GM18858 (cell line): ENCODE results near the gene PACS2.

Experiments
- ATAC-seq: cut with Tn5 transposase; IDR thresholded peaks from one replicate; pipeline ENCODE4 v1.9.1; 2021; ENCODE audit not compliant: unreplicated experiment

The PACS2 gene

DNA sequence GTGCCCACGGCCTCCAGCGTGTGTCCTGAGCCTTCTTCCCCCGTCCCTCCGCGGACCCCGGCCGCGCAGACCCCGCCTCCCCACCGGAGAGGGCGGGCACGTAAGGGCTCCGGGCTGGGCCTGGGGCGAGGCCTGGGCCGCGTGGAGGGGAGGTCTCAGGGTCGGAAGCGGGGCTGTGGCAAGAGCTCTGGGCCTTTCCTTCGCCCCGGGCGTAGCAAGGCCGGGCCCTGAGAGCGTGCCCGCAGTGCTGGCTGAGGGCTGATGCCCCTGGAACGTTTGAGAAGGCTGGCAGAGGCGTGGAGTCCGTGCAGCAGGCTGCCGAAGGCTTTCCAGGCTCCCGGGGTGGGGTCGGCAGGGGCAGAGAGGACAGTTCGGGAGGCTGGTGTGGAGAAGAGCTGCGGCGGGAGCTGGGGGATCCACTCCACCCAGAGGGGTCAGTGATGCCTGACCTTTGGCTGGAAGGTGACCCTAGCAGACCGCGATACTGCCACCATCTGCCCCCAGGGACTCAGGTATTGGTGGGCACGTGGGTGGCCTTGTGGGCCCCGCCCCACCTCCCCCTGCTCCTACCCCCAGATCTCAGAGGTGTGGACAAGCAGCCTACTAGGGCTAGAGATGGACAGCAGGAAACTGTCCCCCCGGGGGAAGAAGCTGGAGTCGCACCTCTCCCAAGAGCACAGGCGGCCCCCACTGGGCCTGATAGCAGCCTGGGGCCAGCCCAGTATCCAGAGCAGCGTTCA lies 84.3 kb downstream of the PACS2 start:
- no peak for ATAC-seq

DNA sequence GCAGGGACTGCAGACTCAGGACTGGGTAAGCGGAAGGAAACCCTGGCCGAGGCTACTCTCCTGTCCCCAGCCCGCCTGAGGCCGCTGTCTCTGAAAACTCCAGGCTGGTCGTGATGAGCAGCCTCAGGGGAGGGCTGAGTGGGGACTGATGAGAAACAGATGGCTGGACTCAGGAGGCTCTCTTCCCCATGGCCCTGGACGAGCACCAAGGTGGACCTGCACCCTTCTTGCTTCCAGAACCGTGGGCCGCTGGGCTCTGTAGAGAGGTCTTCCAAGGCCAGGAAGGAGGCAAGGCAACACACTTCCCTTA lies 84.9 kb downstream of the PACS2 start:
- no peak for ATAC-seq

DNA sequence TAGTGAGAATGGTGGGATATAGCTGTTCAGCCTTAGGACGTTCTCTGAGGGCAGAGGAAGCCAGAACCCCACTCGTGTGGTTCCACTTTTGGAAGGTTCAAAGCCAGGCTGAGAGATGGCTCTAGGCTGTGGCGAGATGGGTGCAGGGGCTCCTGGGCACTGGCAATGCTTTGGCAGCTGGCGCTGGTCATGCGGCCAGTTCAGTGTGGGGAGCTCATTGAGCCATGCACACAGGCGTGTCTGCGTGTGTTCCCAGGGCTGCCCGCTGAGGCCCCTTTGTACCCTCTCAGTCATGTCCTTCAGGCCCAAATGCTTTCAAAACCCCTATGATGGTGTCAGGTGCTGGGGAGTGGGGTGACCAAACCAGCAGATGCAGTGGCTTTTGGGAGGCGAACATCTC lies 85.5 kb downstream of the PACS2 start:
- no peak for ATAC-seq

DNA sequence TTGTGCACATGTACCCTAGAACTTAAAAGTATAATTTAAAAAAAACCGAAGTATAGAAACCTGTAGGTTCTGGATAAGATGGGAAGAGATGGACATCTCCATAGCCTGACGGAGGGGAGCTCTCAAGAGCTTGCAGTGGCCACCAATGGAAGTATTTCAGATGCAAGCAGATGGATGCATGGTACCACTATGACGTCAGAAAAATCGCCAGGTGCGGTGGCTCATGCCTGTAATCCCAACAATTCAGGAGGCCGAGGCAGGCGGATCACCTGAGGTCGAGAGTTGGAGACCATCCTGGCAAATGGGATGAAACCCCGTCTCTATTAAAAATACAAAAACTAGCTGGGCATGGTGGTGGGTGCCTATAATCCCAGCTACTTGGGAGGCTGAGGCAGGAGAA lies 87.2 kb downstream of the PACS2 start:
- no peak for ATAC-seq

DNA sequence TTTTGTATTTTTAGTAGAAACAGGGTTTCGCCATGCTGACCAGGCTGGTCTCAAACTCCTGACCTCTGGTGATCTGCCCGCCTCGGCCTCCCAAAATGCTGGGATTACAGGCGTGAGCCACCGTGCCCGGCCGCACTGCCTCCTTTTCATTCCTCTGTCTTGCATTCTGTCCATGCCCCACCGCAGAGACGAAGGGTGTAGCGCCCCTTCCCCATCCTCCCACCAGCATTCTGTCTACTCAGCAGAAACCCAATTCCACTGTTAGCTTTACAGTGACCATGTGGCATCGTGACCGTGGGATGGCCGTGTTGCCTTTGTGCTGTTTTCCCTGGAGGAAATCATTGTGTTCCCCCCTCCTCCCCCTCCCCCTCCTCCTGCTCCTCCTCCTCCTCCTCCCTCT lies 94.0 kb downstream of the PACS2 start:
- ATAC-seq: no peak

DNA sequence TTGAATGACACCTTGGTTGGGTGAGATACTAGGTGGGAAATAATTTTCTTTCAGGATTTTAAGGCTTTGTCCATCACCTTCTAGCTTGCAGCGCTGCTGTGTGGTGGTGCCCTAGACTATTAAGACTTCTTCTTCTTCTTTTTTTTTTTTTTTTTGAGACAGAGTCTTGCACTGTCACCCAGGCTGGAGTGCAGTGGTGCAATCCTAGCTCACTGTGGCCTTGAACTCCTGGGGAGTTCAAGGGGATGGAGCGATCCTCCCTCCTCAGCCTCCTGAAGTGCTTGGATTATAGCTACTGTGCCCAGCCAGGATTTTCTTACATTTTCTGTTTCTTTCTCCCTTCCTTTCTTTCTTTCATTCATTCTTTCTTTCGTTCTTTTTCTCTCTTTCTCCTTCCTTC lies 94.8 kb downstream of the PACS2 start:
- no peak for ATAC-seq

DNA sequence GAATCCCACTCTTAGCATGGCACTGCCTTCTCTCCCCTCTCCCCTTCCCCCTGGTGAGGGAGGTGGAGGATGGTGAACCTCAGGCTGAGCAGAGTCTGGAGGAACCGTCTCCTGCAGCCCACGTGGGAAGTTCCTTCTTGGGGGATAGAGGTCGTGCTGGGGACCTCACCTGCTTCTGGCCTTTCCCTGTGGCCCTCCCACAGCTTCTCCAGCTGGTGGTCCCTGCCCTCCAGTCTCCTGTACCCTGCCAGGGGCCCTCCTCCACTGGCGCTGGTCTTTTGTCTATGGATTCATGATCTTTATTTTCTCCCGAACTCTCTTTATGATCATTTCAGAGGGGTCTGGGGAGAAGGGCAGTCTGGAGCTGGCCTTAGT lies 96.1 kb downstream of the PACS2 start:
- no peak for ATAC-seq

DNA sequence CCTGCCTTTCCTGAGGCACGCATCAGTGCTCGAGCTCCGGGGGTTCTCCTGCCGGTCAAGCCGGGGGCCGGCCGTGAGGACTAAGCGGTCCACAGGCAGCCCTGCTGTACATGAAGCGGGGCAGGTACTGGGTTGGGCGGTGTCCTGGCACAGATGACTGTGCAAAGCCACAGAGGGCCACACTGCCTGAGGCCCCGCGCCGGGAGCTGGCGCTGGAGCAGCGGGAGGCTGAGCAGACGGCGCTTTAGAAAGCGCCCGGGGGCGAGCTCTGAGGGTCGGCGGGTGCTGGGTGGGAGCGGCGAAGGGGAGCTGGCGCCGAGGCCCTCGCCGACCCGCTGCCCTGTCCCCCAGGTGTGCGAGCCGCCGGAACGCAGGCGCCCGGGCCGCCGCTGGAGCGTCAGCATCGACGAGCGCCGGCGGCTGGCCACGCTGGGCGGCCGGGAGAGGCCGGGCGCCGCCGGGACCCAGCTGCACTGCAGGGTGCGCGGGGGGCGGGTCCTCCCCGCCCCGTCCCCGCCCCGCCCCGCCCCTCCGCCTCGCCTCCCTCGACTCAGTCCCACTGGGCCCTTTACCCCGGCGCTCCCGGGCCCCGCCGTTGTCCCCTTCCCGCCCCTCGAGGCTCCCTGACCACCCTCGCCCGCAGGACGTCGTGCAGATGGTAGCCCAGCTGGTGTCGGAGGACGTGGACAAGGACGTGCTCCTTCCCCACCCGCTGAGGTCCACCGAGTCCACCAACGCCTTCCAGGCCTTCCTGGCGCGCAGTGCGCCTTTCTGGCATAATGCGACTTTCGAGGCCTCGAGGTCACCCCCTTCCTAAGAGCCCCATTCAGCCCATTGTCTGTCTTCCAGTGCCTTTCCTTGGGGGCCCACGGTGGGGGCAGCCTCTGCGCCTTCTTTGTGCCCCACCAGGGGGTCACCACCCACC lies 96.7 kb downstream of the PACS2 start:
- ATAC-seq: no peak

DNA sequence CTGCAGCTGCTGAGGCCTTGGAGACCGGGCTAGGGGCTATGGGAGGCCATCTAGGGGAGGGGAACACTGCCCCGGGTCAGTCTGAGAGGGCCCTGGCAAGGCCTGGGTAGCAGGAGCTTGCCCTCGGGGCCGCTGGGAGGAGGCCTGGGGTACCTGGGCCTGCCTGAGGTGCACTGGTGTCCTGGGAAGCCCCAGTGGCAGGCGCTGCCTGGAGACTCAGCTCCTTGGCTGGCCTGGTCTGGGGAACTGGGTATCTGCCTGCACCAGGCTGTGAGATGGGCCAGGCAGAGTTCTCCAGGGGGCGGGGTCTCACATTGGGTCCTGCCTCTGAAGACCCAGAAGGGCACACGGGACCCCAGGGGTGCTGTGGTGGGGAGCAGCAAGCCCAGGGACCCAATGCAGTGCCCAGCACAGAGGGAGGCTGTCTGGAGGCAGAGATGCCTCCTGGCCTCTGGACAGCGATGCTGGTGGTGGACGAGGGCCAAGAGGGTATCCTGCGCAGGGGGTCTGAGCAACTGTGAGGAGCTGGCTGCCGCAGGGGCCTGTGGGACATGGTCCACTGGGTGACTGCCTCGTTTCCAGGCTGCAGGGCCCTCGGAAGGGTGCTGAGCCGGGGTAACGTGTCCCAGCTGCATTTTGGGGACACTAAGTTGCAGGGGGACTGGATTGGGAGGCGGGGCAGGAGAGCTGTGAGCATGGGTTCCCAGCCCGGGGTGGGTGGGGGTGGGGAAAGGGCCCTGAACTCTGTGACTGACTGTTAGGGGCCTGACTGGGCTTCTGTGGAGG lies 97.6 kb downstream of the PACS2 start:
- no peak for ATAC-seq

DNA sequence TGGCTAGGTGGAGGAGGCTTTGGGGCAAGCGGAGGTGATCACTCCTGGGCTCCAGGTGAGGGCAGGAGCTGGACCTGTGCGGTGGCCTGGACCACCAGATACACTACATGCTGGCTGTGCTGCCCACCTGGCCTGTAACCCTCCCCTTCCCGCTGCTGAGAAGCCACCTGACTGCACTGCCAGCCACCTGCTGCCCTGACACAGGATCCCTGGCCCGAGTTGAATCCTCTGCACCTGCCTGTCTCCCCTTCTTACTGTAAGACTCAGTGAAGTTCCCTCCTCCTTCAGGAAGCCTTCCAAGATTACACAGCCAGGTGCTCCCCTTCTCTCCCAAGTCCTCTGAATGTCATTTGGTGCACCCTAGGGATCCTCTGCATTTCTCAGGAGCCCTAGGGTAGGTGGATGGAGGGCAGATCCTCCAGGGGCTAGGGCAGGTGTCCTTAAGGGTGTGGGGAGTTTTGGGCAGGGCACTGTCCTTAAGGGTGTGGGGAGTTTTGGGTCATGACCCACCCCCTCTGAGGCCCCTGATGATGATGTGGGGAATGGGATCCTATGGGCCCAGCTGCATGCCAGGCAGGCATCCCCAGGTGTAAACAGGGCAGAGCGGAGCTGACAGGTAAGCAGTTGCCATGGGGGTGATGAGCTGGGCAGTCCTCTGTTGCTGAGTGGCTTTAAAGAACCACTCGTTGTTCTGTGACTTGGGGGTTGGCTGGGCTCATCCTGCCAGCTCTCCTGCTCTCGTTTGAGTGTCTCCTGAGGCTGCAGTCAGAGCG lies 98.4 kb downstream of the PACS2 start:
- ATAC-seq: no peak

DNA sequence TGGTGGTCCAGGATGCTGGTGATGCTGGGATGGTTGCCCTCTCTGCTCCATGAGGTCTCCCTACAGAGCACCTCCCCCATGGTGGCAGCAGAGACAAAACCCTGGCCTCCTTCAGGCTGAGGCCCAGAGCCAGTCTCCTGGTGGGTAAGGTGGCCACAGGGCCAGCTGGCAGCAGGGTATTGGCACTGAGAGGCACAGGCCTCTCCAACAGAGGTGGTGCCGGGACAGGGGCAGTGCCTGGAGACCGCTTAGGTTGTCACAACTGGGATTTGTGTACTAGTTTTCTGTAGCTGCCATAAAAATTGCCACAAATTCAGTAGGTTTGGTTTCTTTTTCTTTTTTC lies 99.0 kb downstream of the PACS2 start:
- ATAC-seq: no peak

DNA sequence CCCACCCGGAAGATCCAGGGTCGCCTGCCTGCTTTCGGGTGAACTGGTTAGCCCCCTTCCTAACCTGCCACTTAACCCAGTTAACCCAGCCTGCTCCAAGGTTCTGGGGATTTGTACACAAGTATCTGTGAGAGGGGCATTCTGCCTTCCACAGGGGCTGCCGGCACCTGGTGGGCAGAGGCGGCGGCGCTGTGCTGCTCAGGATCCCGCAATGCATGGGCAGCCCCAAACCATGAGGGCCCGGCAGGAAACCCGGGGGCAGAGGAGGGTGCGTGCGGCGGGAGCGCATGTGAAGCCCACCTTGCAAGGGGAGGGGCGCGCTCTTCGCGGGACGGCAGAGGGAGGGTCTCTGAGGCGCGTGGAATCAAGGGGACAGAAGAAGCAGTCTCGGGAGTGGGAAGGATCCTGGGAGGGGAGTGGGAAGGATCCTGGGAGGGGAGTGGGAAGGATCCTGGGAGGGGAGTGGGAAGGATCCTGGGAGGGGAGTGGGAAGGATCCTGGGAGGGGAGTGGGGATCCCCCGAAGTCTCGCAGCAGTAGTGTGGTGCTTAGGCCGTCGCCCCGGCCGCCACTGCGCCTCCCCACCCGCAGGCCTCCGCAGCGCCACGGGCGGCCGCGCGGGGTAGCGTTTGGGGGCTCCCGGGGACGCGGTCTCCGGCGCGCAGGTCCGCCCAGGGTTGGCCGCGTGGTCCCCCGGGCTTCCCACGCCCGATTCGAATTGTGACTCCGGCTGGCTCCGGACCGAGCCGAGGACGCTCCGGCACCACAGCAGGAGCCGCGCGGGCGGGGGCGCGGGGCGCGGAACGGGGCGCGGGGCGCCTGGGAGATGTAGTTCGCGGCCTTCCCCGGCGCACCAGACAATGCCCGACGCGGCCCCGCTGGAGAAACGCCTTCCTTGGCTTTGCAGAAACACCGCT lies 100.2 kb downstream of the PACS2 start:
- ATAC-seq: no peak

DNA sequence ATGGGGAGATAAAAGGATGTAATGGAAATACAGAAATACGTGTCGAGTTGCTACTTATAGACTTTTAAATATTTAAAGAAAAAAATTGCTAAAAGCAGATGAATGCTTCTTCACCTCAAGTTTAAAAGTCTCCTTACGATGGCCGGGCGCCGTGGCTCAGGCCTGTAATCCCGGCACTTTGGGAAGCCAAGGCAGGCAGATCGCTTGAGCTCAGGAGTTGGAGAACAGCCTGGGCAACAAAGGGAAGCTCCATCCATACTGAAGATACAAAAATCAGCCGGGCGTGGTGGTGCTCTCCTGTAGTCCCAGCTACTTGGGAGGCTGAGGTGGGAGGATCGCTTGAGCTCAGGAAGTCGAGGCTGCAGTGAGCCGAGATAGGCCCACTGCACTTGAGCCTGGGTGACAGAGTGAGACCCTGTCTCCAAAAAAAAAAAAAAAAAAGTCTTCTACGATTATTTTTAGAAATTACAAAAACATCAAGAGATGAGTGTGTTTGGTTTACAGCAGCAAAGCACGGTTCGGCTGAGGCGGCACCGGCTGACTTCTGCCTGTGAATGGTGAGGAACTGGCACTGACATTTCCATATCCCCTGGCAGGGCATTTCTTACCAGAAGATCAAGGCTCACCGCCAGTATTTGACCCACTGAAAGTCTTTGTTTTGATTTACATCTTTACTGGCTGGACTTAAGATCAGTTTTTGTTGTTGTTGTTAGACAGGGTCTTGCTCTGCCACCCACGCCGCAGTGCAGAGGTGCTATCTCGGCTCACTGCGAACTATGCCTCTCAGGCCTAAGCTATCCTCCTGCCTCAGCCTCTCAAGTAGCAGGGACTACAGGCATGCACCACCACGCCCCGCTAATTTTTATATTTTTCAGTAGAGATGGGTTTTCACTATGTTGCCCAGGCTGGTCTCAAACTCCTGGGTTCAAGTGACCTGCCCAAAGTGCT lies 101.2 kb downstream of the PACS2 start:
- no peak for ATAC-seq

DNA sequence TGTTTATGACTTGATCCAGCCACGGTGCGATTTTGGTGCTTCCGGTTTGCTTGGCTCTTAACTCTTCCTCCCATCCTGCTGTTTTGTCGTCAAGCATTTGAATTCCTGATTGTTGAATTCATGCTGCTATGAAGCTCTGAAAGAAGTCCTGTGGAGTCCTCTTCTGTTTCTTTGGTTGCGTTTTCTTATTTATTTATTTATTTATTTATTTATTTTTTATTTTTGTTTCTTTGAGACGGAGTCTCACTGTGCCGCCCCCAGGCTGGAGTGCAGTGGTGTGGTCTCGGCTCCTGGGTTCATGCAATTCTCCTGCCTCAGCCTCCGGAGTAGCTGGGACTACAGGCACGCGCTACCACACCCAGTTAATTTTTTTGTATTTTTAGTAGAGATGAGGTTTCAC lies 102.1 kb downstream of the PACS2 start:
- no peak for ATAC-seq

DNA sequence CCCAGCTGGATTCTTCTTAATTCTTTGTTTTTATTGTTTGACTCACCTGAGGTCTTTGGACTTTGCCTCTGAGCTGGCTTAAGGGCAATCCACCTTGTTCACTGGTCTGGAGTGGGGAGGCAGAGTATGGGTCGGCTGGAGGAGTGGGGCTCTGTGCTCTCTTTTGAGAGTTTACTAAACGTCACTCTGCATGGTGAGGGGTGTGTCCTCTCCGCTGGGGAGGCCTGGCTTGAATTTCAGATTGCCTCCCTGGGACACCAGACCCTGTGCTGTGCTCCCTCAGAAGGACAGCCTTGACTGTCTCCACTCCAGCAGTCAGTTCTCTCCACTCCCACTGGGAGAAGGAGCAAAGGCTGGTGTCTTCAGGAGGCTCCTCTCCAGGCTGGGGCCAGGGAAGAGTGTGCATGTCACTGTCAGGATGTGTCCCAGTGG lies 103.2 kb downstream of the PACS2 start:
- no peak for ATAC-seq

DNA sequence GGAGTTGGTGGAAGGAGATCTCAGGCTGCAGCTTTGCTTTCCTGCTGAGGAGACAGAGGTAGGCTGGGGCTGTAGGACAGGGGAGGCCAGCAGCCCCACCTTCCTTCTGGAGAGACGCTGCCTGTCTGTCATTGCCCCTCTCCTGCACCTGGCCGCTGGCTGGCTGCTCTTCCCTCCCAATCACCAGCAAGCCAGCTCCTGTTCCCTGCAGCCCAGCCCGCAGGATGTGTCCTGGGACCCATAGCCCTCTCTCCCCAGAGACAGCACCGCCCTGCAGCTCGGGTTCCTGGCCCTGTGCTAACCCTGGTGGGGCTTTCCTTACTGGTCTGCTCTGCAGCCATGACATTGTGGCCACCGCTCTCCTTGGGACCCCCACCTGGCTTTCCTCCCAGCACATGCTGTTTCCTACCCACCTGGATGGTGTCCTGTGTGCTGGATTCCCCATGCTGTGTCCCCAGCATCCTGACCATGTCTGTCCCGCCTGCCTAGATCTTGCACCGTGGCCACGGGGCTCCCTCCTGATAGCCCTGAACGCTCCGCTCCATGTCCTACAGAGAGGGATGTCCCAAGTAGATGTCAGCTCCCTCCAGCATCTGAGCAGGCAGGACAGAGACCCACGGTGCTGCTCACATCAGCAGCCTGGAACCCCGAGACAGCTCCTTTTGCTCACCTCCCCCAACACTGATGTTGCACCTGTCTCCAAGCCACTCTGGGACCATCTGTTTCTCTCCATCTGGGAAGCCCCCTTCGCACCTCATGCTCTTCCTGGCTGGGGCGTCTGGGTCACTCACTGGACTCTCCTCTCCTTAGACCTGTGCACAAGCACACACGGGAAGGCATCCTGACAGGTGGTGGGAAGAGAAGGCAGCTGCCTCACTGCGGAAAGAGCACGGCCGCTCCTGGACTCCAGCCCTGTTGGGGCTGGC lies 104.0 kb downstream of the PACS2 start:
- ATAC-seq: no peak

DNA sequence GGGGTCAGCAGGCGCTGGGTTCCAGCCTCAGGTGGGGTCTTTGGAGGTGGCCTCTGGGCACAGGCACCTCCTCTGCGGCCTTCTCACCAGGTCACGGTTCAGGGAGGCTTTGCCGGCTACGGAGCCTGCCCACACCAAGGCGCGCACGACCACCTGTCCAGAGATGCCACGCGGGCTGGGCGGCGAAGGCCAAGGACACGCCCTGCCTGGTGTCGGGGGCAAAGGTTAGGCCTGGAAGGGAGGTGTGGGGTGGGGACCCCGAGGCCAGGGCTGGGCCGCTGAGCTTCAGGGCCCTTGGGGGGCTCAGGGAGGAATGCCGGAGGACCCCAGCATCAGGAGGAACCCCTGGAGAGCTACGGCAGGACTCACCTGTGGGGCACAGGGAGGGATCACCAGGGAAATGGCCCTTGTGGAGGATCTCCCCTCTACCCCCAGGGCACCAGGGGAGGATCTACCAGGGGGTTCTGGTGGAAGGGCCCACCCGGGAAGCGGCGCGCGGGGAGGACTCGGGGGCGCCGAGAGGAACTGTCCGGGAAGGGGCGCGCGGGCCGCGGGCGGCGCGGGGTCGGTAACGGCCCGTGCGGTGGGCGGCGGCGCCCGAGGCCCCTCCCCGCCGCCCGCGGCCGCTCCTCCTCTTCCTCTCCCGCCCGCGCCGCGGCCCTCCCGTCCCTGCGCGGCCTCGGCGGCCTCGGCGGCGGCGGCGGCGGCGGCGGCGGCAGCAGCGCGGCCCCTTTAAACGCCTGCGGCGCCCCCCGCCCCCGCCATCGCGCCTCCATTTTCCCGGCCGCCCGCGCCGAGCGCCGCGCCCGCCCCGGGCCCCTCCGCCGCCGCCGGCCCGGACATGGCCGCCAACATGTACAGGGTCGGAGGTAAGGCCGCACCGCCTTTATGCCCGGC lies 104.9 kb downstream of the PACS2 start, which contains the start of gene MTA1:
Gene MTA1 (plus strand): TSS at position 633 of the 897 bp plus-strand sequence. CDS start 209 bp downstream, at position 842.
- ATAC-seq: no peak
